ENCODE results near the gene BFSP1.

Gene BFSP1

GRCh38 chr20:17556837-17557674 is 25.9 kb upstream of the BFSP1 start:
- DNase-seq, result no peak

DNA sequence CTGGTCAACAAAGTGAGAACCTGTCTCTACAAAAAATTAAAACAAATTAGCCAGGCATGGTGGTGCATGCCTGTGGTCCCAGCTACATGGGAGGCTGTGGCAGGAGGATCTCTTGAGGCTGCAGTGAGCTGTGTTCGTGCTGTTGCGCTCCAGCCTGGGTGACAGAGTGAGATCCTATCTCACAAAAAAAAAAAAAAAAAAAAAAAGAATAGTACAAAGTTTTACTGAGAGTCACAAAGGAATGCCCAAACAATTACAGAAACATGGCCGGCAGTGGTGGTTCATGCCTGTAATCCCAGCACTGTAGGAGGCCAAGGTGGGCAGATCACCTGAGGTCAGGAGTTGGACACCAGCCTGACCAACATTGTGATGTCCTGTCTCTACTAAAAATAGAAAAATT is 23.9 kb upstream of the BFSP1 start:
- no peak for DNase-seq

DNA sequence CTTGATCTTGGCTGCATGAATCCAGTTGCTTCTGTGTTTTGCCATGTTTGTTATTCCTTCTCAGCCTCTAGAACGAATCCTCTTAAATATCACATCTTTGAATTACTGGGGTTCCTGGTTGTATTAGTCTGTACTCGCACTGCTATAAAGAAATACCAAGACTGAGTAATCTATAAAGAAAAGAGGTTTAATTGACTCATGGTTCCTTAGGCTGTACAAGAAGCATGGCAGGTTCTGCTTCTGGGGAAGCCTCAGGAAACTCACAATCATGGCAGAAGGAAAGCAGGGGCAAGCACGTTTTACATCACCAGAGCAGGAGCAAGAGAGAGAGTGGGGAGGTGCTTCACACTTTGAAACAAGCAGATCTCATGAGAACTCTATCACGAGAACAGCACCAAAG is 18.0 kb upstream of the BFSP1 start:
- no peak for DNase-seq

DNA sequence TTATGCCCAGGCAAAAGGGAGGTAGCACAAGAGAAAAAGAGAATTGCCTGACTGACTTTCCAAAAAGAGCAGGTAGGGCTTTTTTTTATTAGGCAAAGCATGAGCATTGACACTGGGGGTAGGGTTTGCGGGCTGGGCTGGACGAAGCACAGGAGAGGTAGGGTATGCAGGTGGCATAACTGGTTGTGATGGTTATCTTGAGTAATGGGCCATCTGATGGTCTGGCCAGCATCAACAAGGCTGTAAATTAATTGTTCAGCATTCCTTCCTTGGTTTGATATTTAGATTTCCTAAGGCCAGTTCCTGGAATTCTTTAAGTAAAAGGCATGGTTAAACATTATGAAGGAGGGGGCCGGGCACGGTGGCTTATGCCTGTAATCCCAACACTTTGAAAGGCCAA is 13.9 kb upstream of the BFSP1 start:
- no peak for DNase-seq

DNA sequence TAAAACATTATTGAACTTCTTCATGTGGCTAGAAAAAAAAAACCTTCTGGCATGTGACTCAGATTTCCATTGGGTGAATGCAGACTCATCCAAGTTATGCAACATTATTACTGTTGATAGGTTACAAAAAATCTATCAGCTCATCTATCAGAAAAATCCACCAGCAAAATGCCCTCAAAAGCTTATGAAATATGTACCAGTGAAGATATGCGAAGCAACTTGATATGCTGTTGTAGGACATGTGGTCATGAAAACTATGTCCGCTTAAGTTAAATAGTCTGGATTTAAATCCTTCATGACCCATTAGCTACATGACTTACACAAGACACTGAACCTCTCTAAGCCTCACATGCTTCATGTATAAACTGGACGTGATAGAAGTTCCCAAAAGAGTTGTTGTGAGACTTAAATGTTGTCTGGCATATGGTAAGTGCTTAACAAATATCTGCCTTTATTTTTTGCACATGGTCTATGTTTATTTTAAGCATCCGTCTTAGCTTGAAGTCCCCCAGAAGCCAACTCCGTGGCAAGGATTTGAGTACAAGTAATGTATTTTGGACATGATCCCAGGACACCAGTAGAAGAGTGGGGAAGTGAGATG is 12.5 kb upstream of the BFSP1 start:
- no peak for DNase-seq

DNA sequence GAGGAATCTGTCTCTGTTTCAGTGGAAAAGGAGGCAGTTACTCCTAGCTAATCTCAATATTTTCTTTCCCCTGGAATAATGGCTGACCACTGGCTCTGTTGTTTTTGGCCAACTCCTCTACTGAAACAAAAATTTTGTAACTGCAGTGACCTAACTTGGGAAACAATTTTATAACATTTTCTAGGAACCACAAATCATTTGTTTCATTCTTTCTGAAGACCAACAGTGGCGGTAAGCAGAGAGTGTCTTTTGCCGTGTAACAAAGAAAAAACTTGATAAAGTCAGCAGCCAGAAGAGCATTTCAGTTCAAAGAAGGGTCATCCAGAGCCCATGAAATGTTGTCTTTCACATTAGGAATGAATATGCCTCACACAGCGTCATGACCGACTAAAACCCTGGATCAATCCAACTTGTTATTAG is 11.8 kb upstream of the BFSP1 start:
- DNase-seq, result no peak

- DNase-seq, result no peak
Observed at GRCh38 chr20:17542481-17542880, 11.3 kb upstream of the BFSP1 start.

- no peak for DNase-seq
Observed at GRCh38 chr20:17541996-17542395, 10.8 kb upstream of the BFSP1 start.

GRCh38 chr20:17541596-17541995 is 10.4 kb upstream of the BFSP1 start:
- DNase-seq, result no peak

DNA sequence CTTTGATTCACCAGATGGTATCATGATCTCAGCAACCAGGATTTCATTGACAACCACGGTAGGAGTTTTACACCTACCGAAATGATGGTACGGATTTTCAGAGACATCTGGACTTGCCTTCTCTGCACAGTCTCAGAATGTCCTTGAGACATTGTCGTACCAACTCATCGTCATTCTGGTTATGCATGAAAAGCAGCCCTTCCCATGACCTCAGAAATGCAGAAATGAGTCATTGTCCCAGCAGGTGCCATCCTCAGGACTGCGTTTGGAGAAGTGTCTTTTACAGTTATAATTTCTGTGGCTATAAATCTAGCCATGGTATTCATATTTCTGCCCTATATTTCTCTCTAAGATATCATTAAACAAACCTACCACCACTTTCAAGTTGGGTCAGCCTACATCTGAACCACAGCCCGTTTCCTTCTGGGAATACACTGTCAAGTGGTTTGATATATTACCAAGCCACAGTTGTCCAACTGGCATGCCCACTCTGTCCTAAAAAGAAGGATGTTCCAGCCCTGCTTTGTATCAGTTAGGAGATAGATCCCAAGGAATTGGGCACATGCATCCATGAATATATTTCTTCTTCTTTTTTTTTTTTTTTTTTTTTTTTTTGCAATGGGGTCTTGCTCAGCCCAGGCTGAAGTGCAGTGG is 7.5 kb upstream of the BFSP1 start:
- DNase-seq, result no peak

DNA sequence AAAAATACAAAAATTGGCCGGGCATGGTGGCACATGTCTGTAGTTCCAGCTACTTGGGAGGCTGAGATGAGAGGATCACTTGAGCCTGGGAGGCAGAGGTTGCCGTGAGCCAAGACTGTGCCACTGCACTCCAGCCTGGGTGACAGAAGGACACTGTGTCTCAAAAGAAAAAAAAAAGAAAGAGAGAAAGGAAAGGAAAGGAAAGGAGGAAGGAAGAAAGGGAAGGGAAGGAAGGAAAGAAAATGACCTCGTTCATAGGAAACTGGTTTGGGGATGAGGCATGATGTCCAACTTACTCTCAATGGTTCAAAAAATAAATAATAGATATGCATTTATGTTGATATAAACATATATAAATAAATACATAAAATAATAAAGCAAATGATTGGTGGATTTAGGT is 6.8 kb upstream of the BFSP1 start:
- DNase-seq, result no peak

DNA sequence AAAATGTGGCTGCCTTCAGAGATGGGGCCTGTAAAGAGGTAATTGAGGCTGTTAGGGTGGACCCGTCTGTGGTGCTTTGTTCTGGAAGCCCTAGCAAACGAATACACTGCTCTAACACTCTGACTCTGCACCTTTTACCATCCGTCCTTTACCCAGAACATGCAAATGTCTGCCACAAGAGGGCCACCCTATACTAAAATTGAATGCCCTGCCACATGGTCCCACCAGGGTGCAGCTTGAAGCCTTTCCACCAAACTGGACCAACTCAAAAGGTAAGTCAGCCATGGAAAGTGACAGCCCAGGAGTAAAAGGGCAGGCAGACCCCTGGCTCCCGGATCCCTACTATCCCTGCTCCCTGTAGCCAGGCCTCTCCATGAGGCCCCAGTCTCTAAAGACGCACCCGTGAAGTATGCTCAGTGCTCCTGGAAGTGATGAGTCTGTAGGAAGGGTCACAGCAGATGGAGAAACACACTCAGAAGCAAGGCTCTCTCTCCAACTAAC is 5.8 kb upstream of the BFSP1 start:
- peak; percentile 73 for DNase-seq

- DNase-seq, result no peak
Observed at GRCh38 chr20:17534077-17534476, 2.9 kb upstream of the BFSP1 start.

- no peak for DNase-seq
Observed at GRCh38 chr20:17533396-17533795, 2.2 kb upstream of the BFSP1 start.

DNA sequence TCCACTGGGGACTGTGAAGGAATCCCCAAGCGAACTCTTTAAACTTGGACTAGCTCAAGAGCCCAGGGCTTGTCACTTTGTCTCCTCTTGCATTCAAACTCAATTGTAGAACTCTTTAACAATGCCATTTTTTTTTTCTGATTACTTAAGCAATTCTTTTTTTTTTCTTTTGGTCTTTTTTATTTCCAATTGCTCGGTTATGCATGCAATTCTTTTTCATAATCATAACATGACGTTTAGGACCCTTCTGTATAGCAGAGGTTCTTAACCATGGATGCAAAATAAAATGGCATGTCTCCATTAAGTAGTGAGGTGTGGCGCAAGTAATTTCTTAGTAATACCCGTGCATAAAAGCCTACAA is 466 bp upstream of the BFSP1 start:
- no peak for DNase-seq

- DNase-seq, result no peak
Observed at GRCh38 chr20:17530153-17530552, 1.0 kb downstream of the BFSP1 start.

DNA sequence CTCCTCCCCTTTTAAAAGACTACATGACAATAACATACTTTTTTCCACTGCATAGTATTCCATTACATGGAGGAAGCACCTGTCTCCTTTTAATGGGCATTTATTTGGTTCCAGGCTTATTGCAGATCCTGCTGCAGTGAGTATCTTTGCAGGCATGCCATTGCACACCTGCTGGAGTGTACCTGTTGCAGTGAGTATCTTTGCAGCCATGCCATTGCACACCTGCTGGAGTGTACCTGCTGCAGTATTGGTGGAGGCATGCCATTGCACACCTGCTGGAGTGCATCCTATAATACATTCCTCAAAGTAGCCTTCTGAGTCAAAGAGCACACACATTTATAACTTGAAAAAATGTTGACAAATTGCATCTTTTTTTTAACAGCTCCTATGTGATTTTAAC is 1.6 kb downstream of the BFSP1 start:
- no peak for DNase-seq

GRCh38 chr20:17525650-17526049 is 5.5 kb downstream of the BFSP1 start:
- DNase-seq, result no peak

DNA sequence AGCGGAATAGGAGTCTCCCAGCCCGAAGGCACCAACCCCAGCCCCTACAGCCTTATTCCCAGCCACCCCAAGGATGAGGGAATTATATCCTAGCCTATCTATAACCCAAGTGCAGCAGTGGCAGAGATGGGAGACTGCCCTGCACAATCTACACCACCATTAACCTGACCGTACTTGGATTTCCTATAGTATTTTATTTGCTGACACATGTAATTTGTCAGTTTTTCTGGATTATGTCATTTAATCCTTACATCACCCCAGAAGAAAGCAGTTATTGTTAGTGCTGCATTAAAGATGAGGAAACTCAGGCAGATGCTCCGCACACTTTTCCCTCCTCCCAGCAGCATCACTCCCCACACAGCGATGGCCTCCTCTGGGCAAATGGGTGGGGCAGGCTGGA is 6.0 kb downstream of the BFSP1 start:
- no peak for DNase-seq

- DNase-seq, result no peak
Observed at GRCh38 chr20:17524560-17524959, 6.6 kb downstream of the BFSP1 start.

- no peak for DNase-seq
Observed at GRCh38 chr20:17523326-17523725, 7.9 kb downstream of the BFSP1 start.

- DNase-seq, result no peak
Observed at GRCh38 chr20:17522528-17522927, 8.7 kb downstream of the BFSP1 start.

DNA sequence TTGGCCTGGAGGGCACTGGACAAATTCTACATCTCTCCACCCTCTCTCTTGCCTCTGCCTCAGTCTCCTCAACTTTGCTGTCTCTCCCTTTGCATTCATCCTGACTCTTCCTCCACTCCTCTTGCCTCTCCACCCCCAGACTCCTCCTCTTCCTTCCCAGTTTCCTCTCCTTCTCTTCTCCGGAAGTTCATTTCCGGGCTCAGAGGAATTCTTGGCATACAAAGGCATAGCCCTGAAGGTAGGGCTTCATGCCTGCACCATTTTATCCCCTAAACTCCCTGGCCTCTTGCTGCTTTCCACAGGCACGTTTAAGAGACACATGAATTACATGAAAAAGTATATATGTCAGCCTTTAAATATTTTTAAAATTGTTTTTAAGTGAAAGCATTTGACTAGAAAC is 10.6 kb downstream of the BFSP1 start:
- no peak for DNase-seq

DNA sequence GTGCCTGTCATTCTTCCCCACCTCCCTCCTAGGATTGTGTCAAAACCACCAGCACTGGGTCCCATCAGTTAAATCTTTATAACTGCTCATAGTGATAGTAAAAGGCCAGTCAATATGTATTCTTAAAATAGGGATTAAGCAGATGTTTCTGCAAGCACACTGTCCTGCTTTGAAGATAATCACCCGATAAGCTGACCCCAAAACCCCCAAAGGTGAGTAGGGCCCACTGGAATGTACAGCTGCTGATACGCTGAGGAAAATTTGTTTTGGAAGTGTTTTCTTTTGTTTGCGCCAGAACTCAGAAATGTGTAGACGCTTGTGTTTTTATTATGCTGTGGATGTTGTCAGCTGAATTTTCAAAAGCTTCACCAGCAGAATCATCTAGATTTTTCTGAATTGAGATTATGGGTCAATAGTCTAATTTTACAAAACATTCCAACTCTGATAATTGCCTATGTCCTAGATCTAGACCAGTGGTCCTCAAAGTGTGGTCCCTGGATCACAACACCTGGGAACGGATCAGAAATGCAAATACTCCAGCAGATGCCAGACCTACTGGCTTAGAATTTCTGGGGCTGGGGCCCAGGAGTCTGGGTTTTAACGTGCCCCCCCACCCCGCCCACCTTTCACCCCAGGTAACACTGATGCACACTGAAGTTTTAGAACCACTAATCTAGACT is 11.4 kb downstream of the BFSP1 start:
- DNase-seq, result no peak
